ENCODE results near the gene CUX1.
"Not testable (repeated sequence)": the region's sequence is repeated elsewhere in the genome, so short reads cannot be mapped to it uniquely, and the experiment has no call there.

The CUX1 gene

DNA sequence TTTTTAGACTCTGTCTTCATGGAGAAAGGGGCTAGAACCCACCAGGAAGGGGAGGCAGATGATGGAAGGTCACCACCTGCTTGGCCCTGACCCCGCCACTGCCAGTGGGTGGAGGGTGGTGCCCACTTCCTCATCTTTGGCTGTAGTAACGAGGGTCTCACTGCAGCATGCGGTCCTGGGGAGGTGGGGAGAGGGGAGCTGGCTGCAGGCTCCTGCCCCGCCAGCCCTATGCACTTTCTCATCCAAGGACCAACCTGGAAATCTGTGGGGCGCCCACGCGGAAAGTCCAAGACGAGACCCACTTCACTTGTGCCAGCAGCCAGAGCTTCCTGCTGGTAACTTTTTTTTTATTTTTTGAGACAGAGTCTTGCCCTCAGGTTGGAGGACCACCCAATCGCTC is 101.0 kb downstream of the CUX1 start:
- H3K4me3 ChIP-seq (ENCODE audit: low read depth in 1 of 2, low read length in 1 of 2): no peak overlapping the region

DNA sequence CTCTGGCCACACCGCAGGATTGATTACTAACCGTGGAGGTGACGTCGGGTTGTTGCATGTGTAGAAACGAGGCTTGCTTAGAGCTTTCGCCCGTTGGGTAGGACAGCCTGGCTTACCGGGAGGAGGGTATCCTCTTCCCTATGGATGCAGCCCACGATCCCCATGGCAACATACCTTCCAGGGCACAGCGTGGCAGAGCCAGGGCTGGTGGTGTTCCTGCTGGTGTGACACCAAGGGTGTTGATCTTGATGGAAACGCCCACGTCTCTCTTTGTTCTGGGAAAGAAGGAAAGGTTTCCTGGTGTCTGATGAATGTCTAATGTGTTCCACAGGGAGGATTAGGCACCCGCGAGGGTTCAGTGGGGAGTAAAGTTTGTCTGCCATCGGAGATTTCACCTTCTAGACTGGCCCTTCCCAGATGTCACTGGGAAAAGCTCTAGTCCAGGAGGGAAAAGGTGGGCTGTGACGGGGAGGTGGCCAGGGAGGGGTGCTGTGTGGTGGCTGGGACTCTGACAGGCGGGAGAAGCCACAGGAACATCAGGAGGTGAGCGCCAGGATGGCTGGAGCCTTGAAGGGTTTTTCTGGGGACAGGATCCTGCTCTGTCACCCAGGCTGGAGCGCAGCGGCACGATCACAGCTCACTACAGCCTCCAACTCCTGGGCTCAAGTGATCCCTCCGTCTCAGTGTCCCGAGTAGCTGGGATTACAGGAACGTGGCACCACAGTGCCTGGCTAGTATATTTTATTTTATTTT is 102.1 kb downstream of the CUX1 start:
- Histone ChIP-seq H3K27me3 (no peaks in the 10 kb centered on the region), H3K4me3 (ENCODE audit: low read depth in 1 of 2, low read length in 1 of 2) (no peak overlapping the region), H3K36me3 (peaks cover 63% of the 10 kb centered on the region), H3K9me3 (no peaks in the 10 kb centered on the region), H3K4me1 (ENCODE audit: control insufficient read depth in 1 of 2, insufficient read depth in 1 of 2, low read depth in 1 of 2, low read length in 1 of 2) (no peaks in the 10 kb centered on the region), H3K27ac (no peak overlapping the region)
- TF ChIP-seq, protein P1, sequence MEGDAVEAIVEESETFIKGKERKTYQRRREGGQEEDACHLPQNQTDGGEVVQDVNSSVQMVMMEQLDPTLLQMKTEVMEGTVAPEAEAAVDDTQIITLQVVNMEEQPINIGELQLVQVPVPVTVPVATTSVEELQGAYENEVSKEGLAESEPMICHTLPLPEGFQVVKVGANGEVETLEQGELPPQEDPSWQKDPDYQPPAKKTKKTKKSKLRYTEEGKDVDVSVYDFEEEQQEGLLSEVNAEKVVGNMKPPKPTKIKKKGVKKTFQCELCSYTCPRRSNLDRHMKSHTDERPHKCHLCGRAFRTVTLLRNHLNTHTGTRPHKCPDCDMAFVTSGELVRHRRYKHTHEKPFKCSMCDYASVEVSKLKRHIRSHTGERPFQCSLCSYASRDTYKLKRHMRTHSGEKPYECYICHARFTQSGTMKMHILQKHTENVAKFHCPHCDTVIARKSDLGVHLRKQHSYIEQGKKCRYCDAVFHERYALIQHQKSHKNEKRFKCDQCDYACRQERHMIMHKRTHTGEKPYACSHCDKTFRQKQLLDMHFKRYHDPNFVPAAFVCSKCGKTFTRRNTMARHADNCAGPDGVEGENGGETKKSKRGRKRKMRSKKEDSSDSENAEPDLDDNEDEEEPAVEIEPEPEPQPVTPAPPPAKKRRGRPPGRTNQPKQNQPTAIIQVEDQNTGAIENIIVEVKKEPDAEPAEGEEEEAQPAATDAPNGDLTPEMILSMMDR (IDR thresholded peaks at IDR 0.05): no peak

More for the DNA sequence above, 101.0 kb downstream of the CUX1 start:
- H3K9me3 ChIP-seq: no peaks in the 10 kb centered on the region
- TF ChIP-seq, protein P1 (IDR thresholded peaks at IDR 0.05): no peak
- H3K27ac ChIP-seq: no peak overlapping the region
- peaks cover 2 to 4% of the 10 kb centered on the region in 2 experiments for H3K4me1 ChIP-seq (ENCODE audit: control insufficient read depth in 1 of 2, insufficient read depth in 1 of 2, low read depth in 1 of 2, low read length in 1 of 2)
- peaks cover 60% of the 10 kb centered on the region for H3K36me3 ChIP-seq
- H3K27me3 ChIP-seq: no peaks in the 10 kb centered on the region

DNA sequence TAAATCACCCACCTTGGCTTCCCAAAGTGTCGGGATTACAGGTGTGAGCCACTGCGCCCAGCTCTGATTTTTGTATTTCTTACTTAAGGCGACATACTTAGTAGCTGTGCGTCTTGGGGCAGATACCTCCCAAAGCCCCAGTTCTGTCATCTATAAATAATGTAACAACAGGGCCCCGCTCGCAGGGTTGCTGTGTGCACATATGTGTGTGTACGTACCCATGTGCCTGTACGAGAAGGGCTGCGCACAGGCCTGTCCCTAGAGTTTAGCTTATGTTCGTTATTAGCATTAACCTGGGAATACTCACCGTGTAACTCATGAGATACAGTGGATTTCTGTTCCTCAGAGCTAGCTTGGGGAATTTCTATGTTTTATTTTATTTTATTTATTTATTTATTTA is 103.6 kb downstream of the CUX1 start:
- no peaks in the 10 kb centered on the region for H3K9me3 ChIP-seq
- H3K27ac ChIP-seq: no peak overlapping the region
- H3K36me3 ChIP-seq: peaks cover 48% of the 10 kb centered on the region
- no peaks in the 10 kb centered on the region for H3K4me1 ChIP-seq (ENCODE audit: control insufficient read depth in 1 of 2, insufficient read depth in 1 of 2, low read depth in 1 of 2, low read length in 1 of 2)
- H3K27me3 ChIP-seq: no peaks in the 10 kb centered on the region
- no peak overlapping the region for H3K4me3 ChIP-seq (ENCODE audit: low read depth in 1 of 2, low read length in 1 of 2)
- TF ChIP-seq, protein P1 (IDR thresholded peaks at IDR 0.05): no peak

DNA sequence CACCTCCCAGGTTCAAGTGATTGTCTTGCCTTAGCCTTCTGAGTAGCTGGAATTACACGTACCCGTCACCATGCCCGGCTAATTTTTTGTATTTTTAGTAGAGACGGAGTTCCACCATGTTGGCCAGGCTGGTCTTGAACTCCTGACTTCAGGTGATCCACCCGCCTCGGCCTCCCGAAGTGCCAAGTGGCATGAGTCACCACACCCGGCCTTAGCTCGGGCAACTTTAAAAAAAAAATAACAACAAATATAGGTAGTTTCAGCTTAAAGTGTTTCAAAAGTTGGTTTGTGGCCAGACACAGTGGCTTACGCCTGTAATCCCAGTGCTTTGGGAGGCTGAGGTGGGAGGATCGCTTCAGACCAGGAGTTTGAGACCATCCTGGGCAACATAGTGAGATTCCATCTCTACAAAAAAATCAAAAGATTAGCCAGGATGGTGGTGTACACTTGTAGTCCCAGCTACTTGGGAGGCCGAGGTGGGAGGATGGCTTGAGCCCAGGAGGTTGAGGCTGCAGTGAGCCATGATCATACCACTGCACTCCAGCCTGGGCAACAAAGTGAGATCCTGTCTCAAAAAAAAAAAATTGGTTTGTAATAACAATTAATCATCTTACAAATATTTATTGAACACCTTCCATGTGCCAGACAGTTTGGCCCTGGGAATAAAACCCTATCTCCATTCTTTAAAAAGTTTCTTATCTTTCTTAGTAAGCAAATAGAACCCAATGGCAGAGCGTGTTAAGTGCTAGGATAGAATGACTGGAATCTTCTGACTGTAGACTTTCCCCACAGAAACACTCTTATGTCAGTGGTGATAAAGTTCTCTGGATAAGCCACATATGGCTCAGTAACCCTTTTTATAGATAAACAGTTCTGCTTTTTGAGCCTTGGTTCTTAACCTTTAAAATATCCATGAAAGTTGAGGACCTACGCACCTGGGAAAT is 104.4 kb downstream of the CUX1 start:
- peaks cover 40% of the 10 kb centered on the region for H3K36me3 ChIP-seq
- not testable (repeated sequence) for H3K4me1 ChIP-seq (ENCODE audit: control insufficient read depth in 1 of 2, insufficient read depth in 1 of 2, low read depth in 1 of 2, low read length in 1 of 2); H3K27me3 ChIP-seq; H3K9me3 ChIP-seq; H3K27ac ChIP-seq; H3K4me3 ChIP-seq (ENCODE audit: low read depth in 1 of 2, low read length in 1 of 2)

DNA sequence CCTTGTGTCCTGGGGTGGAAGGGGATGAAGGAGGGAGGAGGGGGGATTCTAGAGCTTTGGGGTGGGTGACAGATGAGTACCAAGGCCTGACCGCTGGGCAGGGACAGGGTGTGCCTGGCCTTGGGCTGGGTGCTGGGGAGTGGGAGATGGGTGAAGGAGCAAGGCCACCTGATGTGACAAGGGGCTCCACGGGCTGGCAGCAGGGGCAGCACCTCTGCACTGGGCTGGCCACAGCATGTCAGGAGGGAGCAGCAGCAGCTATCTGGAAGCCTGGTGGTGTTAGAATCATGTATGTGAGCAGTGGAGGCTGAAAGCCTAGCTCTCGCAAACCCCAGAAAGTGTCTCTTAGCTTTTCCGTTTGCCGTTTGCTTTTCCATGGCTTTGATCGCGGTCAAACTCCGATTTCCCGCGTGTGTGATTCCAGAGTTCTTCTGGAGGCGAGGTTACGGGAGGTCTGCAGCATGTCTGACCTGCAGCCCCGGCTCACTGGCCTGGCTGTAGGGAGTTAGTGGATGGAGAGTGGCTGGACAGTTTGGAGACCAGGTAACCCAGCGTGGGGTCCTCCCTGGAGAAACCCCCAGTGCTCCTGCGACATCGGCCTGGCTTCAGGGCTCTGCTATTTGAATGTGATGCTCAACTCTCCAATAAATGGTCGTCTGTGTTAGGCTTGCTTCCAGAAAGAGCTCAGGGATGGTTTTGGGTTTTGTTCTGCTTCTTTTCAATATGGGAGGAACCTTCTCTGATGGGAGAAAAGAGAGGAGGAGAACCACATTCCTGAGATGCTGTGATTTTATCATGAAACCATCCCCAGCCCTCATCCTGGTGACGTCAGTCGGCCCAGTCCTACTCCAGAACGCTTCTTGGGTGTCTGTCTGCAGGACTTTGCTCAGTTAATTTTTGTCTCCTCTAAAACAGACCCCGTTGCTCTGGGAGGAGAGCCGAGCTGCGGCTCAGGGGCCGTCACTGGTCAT is 105.5 kb downstream of the CUX1 start:
- no peaks in the 10 kb centered on the region for H3K9me3 ChIP-seq
- H3K27ac ChIP-seq: no peak overlapping the region
- TF ChIP-seq, protein P1 (IDR thresholded peaks at IDR 0.05): no peak
- H3K4me1 ChIP-seq (ENCODE audit: control insufficient read depth in 1 of 2, insufficient read depth in 1 of 2, low read depth in 1 of 2, low read length in 1 of 2): peaks cover 4 to 6% of the 10 kb centered on the region in 2 experiments
- peaks cover 29% of the 10 kb centered on the region for H3K36me3 ChIP-seq
- no peak overlapping the region for H3K4me3 ChIP-seq (ENCODE audit: low read depth in 1 of 2, low read length in 1 of 2)
- H3K27me3 ChIP-seq: no peaks in the 10 kb centered on the region

Data from neutrophil (primary cell).